ENCODE measurements around the gene SLC25A45.

SLC25A45 gene

DNA sequence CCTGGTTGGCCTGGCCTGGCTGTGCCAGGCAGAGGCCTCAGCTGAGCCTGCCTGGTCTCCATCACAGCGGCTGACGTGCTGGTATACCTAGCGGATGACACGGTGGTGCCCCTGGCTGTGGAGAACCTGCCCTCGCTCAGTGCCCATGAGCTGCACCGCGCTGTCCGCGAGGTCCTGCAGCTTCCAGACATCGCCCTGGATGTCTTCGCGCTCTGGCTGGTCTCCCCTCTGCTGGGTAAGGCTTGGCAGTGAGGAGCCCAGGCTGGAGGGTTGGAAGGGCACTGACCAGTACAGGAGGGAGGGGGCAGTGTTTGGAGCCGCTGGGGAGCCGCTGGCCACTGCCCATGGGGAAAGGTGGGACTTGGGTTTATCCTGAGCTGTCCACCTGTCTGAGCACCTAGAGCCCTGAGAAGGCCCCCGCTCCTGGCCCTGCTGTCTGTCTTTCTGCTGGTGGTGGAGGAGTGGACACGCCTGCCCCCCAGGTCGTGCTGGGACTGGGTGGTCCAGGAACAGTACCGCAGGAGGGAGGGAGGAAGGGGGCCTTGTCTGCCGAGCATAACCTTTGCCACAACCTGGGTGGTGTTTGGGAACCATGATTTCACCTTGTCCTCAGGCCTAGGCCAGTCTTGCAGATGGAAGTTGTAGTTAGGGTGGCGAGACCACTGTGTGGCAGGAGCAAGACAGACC, 7.0 kb upstream of the SLC25A45 start:
- no peak for DNase-seq (ENCODE audit: low read depth in 1 of 2, low spot score in 1 of 2)

DNA sequence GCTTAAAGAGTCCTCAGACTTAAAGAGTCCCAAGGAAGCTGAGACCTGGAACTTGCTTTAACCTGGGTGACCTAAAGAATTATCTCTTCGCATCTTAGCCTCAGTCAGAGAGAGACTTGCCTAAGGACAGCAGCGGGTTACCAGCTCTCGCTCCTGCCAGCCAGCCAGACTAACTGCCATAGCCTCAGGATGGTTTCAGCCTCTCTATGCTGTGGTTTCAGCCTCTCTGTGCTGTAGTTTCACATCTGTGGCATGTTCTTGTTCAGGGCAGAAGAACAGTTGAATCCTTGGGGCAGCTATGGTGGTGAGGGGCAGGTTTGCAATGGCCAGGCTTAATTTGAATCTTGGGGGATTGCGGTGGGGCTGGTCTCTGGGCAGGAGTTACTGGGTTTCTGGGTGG, 6.3 kb upstream of the SLC25A45 start:
- DNase-seq (ENCODE audit: low read depth in 1 of 2, low spot score in 1 of 2) = no peak

DNA sequence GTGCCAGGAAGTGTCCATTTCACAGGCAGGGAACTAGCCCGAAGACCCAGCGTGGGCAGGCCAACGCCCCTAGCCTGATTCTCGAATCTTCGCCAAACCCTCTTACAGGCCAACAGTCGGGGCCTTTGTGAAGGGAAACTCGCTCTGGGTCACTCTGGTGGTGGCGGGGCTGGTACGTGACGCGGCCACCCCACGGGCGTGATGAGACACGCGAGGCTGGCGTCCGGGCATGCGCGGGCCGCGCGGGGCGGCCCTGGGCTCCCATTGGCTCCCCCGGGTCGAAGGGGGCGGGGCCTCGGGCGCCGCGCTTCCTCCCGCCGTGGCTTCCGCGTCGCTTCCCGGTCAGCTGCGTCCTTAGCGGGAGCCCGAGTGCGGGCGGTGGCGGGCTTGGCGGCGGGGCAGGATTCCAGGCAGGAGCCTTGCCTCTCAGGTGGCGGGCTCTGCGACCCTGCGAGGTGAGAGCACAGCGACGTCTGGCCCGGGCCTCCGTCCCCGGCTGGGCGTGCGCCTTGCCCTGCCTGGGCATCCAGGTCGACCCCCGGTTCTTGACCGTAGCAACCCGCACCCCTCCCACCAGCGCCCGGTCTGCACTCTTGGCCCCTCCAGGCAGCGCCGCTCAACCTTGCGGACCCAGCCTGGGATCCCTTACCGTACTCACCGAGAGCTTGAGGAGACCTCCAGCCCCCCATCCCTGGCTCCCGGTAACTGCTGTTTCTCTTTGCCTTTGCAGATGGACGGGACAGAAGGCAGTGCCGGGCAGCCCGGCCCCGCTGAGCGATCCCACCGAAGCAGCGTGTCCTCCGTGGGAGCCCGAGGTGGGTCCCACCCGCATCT, 4.1 kb upstream of the SLC25A45 start, which contains the start of gene FRMD8:
Gene FRMD8, plus strand, starts transcription at position 331 of the 834 bp plus-strand sequence. Its CDS starts 400 bp downstream, at position 731.
- peak; percentile 66 to 73 for DNase-seq (ENCODE audit: low read depth in 1 of 2, low spot score in 1 of 2)

DNA sequence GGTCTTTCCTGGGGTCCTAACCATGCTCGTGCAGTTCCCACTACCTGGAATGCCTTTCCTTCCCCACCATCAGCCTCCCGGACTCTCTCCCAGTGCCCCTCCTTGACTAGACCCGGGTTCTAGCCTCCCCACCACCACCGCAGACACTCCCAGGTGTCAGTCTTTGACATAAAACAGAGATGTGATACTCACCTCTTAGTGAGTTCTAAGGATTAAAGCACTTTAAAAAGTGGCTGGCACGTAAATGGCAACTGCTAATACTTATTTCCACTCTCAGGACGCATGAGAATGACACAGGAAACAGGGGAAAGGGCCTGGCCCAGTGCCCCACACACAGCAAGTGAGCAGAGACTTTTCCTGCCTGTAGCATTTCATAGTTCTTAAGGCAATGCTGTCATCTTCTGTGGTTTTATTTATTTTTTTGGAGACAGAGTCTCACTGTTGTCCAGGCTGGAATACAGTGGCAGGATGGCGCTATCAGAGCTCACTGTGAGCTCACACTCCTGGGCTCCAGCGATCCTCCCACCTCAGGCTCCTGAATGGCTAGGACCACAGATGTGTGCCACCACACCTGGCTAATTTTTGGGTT, 1.9 kb upstream of the SLC25A45 start:
- no peak for DNase-seq (ENCODE audit: low read depth in 1 of 2, low spot score in 1 of 2)

DNA sequence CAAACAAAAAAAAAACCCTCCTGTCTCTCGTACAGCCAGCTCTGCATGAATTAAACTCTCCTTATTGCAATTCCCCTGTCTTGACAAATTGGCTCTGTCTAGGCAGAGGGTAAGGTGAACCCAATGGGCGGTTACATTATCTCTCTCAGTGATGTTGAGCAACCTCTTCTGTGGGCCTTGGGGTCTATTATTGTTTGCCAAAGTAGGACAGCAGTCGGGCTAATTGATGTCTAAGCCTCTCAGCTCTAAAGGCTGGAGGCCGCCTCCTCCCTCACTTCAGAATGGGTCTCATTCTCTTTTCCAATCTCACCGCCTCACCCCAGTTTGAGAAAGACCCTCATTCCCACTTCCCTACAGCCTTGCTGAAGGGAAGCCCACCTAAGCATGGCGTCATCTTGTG, 1.3 kb upstream of the SLC25A45 start:
- DNase-seq (ENCODE audit: low read depth in 1 of 2, low spot score in 1 of 2) = no peak

DNA sequence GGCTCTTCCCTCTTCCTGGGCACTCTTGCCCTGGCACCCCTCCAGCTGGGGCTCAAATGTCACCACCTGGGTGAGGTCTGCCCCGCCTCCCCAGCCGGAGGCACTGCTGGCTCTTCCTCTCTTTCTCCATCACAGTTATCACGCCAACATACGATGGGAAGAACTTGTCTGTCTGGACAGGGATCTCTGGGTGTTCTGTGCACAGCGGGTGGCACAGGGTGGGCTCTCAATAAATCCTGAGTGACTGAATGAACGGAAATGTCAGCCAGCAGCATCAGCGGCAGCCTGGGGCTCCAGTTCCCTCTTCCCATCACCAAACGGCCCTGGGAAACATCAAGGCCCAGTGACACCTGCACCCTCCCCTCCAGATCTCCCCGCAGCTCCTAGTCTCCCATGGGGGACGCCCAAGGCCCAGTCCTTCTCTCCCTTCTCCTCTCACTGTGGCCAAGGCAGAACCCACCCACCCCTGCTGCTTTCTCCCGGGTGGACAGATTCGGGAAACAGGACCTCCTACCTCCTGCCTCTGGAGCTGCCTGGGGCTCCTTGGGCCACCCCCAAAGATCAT, 440 bp upstream of the SLC25A45 start:
- no peak for DNase-seq (ENCODE audit: low read depth in 1 of 2, low spot score in 1 of 2)

DNA sequence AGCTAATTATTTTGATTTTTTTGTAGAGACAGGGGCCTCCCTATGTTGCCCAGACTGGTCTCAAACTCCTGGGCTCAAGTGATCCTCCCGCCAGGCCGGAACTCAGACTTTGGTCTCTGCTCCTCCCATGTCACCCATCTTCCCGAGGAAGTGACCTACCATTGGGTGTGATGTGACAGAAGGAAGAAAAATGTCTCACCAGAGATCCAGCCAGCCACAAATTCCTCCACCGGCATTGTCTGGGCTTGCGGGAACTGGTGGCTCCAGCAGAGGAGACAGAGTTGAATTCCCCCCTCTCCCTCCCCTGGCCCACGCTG, 772 bp downstream of the SLC25A45 start:
- peak in 1 of 2 donors; percentile 25 for DNase-seq (ENCODE audit: low read depth in 1 of 2, low spot score in 1 of 2)

DNA sequence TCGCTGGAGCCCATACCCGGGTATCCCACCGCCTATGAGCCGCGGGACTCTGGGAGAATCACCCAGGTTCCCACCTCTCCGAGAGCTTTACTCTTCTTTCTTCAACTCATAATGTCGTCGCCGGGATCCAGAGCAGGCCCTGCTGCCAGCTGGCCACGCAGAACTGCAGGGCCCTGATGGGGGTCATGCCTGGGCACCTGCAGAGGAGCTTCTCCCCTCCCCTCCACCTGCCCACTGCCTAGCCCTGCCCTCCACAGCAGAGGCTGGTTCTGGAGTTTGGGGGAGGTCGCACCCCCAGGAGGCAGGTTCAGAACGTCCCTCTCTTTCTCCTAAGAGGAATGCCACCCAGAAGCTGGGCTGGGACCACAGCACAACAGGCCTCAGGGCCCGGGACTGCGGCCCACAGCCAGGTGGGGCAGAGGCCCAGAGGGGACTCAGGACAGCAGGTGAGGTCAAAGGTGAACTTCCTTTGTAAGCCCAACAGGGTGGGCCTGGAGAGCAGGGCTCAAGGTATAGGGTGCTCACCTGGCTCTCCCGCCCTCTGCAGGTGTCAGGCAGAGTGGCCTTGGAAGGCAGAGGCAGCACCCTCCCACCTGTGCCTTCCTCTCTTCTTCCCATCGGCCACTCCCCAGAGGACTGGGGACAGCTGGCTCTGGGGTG, 1.9 kb downstream of the SLC25A45 start:
- no peak for DNase-seq (ENCODE audit: low read depth in 1 of 2, low spot score in 1 of 2)

DNA sequence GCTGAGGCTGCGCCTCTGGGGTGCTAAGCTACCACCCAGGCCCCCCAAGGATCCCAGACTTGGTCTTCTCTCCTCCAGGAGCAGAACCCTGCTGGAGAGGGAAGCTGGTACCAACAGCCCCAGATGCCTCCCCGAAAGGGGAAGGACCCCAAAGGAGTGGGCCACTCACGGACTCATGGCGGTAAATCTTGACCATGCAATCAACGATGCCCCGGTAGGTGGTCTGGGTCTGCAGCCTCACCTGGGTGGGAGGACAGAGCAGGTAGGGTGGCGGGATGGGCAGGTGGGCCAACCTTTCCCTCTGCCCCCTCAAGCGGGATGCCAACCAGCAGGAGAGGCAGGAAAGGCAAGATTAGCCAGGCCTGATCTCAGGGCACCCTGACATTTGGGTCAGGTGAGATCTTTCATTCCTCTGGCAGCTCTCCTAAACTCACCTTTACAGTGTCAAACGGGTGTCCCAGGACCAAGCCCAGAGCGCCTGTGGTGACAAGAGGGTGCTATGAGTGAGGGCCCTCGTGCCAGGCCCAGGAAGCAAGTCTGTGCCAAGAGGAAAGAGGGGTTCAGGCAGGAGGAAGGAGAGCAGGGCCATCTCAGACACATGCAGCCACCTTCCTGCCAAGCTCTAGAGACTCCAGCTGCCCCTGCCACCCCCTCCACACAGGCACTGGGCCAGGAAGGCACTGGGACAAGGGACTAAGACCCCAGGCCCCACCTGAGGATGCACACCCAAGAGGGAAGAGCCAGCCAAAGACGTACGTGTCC, 2.6 kb downstream of the SLC25A45 start:
- DNase-seq (ENCODE audit: low read depth in 1 of 2, low spot score in 1 of 2) = no peak

DNA sequence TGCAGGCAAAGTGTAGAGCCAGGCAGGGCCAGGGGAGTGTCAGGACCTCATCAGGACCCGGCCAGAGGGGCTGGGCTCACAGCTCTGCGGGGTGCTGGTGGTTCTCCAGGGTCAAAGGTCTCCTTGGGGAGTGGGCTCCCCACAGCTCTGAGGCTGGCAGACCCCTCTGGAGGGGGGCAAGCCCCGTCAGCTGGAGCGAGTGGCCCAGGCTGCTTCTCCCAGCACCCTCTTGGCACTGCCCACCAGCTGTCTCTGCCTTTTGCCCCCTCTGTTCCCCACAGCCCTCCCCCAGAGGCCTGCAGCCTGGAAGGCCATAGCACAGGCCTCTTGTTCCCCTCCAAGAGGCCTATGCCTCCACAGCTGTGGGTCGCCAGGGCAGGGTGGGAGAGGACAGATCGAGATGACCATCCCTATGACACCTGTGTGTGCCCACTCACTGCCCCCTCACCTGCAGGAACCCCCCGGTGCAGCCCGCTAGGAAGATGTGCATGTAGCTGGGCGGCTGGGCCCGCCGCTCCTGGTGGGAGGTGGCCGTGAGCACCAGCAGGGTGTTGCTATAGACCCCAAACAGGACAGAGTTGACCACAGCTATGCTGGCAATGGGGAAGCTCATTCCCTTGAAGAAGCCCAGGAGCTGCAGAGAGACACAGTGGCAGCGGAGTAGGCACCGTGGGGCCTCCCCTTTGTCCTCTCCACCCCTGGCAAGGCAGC, 3.4 kb downstream of the SLC25A45 start:
- DNase-seq (ENCODE audit: low read depth in 1 of 2, low spot score in 1 of 2) = no peak

DNA sequence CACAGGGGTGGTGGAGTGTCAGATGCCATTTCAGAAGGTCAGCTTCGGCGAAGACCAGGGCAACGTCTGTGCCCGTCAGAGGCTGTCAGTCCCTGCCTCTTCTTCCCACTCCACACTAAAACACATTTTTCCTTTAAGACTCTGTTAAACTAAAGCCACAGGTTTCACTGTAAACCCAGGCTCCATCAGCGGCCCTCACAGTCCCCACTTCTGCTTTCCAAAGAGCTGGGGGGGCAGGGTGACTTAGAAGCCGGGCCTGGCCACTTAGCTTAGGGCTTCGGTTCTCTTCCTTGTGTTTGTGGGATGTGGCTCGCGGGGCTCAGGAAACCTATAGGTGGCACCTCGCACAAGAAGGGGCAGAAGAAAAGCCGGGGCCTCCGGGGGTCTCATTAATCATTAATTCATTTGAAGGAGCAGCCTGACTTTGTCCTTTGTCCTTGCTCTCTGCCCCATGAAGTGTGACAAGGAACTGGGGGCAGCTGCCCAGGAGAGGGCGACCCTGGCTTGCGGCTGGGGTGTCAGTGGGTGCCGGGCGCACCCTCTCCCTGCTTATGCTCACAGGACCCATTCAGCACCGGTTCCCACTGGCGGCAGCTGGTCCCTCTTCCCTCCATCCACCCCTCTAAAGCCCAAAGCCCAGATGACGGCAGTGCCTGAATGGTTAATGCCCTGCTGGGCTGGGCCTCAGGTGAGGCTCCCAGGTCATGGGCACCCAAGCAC, 4.1 kb downstream of the SLC25A45 start:
- no peak for DNase-seq (ENCODE audit: low read depth in 1 of 2, low spot score in 1 of 2)

DNA sequence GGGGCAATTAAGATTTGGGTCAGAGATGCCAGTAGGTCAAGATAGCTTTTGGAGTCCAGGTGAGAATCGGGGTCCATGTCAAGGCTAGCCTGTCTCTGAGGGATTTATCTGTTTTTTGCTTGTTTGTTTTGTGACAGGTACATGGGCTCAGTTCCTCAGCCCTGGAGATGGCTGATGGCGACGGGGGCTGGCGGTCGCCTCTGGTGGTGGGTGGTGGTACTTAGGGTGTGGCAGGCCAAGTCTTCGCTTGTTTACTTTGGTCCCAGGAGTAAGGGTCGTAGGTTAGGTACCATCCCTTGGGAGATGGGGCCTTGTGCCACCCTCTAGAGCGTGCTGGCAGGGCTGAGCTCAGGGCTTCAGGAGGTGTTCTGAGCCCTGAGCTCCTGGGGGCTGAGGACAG, 4.7 kb downstream of the SLC25A45 start:
- no peak for DNase-seq (ENCODE audit: low read depth in 1 of 2, low spot score in 1 of 2)

DNA sequence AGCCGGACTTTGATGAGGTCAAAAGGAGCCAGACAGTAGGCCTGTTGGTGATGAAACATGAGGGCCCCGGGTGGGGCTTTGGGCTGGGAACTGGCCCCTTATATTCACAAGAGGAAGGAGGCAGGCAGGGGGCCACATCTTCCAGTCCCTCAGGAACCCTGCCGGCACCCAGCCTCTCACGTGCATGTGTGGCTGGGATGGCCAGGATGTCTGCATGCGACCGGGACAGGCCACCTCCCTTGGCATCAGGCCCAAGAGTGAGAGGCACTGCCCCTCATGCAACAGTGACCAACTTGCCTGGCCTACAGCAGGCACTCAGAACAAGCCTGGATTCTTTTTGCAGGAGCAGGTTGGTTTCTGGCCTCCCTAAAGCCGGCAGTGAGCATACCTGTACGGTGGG, 5.4 kb downstream of the SLC25A45 start:
- DNase-seq (ENCODE audit: low read depth in 1 of 2, low spot score in 1 of 2) = no peak

DNA sequence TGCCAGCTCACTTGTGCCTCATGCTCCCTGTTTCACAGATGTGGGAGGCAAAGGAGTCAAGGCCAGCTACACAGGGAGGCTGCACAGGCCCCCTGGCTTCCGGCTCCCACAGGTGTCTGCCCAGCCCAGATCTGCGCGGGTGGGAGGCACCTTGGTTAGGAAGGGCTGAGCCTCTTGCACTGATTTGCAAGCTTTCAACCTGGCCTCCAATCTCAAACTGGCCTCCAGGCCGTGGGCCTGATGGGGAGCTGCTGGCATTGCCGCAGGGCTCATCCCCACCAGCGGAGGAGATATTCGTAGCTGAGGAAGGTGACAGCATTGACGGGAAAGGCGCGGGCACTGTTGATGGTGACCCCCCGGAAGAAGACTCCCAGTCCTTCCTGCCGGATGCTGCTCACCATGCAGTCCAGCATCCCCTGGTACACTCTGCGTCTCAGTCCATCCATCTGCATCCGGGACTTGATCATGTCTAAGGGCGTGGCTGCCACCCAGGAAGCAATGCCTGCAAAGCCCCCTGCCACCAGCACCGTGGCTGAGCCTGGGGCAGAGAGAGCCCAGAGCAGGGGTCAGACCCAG, 6.2 kb downstream of the SLC25A45 start:
- DNase-seq (ENCODE audit: low read depth in 1 of 2, low spot score in 1 of 2) = no peak

DNA sequence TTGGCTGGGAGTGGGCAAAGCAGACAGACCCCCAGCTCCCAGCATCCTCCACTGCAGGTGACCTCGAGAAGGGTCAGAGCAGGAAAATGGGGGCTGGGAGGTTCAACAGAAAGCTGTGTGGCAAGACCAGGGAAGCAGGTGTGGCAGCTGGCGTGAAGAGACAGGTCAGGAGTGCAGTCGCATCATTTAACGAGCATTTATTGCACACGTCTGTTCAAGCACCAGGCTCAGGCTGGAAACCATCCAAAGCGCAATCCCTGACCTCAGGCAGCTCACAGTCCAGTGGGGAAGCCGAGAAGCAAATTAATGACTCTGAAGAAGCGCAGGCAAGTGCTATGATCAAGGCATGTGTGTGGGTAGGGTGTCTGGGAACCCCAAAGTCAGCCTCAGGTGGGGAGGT, 7.4 kb downstream of the SLC25A45 start:
- no peak for DNase-seq (ENCODE audit: low read depth in 1 of 2, low spot score in 1 of 2)

DNA sequence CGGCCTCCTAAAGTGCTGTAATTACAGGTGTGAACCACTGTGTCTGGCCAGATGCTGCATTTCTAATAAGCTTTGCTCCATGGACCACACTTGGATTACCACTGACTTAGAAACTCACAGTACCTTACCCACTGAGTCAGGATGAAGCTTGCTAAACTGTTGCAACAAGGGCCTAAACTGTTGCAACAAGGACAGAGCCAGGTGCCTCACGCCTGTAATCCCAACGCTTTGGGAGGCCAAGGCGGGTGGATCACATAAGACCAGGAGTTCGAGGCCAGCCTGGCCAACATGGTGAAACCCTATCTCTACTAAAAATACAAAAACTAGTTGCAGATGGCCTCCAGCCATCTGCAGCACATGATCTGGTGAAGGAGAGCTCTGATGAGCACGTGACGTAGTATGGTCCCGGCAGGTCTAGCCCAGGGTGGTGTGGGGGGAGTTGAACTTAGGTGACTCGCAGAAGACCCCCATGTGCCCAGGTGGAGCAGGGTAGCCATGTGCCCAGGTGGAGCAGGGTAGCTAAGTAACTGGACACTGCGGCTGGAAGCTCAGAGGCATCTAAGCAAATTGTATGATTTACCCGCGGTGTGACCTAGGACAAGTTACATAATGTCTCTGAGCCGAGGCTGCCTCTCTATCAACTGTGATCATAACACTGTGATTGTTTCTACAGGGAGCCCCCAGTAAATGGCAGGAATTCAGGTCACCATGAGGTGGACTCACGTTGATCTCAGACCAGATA, 8.4 kb downstream of the SLC25A45 start:
- no peak for DNase-seq (ENCODE audit: low read depth in 1 of 2, low spot score in 1 of 2)

DNA sequence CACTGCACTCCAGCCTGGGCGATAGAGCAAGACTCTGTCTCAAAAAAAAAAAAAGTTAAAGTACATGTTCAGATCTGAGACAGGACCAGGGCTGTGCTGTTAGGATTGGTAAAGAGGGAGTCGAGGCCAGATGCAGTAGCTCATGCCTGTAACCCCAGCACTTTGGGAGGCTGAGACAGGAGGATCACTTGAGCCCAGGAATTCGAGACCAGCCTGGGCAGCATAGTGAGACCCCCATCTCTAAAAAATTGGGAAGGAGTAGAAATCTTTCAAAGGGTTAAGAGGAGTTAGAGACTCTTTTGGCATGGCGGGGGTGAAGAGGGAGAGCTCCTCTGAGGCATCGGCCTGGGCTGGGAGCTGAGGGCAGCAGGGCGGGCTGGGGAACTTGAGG, 11.8 kb downstream of the SLC25A45 start:
- no peak for DNase-seq (ENCODE audit: low read depth in 1 of 2, low spot score in 1 of 2)

DNA sequence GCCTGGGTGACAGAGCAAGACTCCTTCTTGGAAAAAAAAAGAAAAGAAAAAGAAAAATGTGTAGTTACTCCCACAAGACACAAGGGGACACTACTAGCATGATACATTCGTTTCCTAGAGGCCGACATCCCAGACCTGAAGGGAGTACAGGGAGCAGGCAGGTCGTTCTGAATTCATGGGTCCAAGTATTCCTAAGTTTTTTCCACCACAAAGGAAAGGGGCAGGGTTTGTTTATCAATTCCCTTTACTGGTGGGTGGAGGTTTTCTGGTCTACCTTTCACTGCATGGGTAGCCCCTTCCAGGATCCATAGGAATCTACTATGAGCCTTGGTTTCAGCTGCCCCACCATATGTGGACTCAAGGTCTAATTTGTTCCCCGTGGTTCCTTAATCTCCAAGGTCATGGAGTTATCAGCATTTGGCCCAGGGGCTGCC, 16.1 kb downstream of the SLC25A45 start:
- no peak for DNase-seq (ENCODE audit: low read depth in 1 of 2, low spot score in 1 of 2)

Measured in activated CD4-positive, alpha-beta T cell treated with anti-CD3 and anti-CD28 coated beads, Interleukin-2, amount 50 U/mL, for 24 hours (primary cell).